HepG2 (cell line): ENCODE results near the gene CLEC2D.
"Not testable (repeated sequence)": the region's sequence is repeated elsewhere in the genome, so short reads cannot be mapped to it uniquely, and the experiment has no call there.

ENCODE experiments used
- E2F1 ChIP-seq: sonication (generic); formaldehyde crosslinking; IDR thresholded peaks from 2 replicates; pipeline ENCODE4 v1.5.0; 2020; ENCODE audit warnings: missing genetic modification reagents
- RXRB ChIP-seq: IDR thresholded peaks from 2 replicates; pipeline ENCODE4 v1.6.1; 2016; ENCODE audit warnings: borderline replicate concordance, missing genetic modification reagents, missing compliant biosample characterization

- TF ChIP-seq RXRB (CRISPR knock-in tag); E2F1: not testable (repeated sequence)
Observed at GRCh38 chr12:9682949-9683348, 13.4 kb downstream of the CLEC2D start.
